Gastrocnemius medialis (tissue), 4 donors: Measurements from ENCODE around the gene CTDSPL.

Experiments
- POLR2A ChIP-seq, 2 donors: fragments of 450-650 bp; IDR thresholded peaks; one replicate each; pipeline ENCODE4 v1.6.1; 2017; ENCODE audit warnings: antibody characterized with exemption in 2 of 2, mild to moderate bottlenecking in 2 of 2, moderate library complexity in 2 of 2
- TF ChIP-seq, protein P1 (sequence below), 5 experiments: fragments of 450-650 bp in 3 of 5; fragments of 200-600 bp in 2 of 5; sonication (generic) in 2 of 5; IDR thresholded peaks in 4 of 5; conservative IDR thresholded peaks in 1 of 5; 1 replicate in 4 of 5; 2 replicates in 1 of 5; pipeline ENCODE4 v1.5.1; 2016 to 2019; ENCODE audit warnings: antibody characterized with exemption in 5 of 5, mild to moderate bottlenecking in 3 of 5, moderate library complexity in 3 of 5

GRCh38 chr3:37953226-37953625 is 91.5 kb downstream of the CTDSPL start:
- TF ChIP-seq POLR2A (IDR thresholded peaks at IDR 0.05): no peak
- TF ChIP-seq, protein P1, sequence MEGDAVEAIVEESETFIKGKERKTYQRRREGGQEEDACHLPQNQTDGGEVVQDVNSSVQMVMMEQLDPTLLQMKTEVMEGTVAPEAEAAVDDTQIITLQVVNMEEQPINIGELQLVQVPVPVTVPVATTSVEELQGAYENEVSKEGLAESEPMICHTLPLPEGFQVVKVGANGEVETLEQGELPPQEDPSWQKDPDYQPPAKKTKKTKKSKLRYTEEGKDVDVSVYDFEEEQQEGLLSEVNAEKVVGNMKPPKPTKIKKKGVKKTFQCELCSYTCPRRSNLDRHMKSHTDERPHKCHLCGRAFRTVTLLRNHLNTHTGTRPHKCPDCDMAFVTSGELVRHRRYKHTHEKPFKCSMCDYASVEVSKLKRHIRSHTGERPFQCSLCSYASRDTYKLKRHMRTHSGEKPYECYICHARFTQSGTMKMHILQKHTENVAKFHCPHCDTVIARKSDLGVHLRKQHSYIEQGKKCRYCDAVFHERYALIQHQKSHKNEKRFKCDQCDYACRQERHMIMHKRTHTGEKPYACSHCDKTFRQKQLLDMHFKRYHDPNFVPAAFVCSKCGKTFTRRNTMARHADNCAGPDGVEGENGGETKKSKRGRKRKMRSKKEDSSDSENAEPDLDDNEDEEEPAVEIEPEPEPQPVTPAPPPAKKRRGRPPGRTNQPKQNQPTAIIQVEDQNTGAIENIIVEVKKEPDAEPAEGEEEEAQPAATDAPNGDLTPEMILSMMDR (IDR thresholded peaks at IDR 0.05 in 4 of 5, conservative IDR thresholded peaks at IDR 0.05 in 1 of 5): no peak
